ENCODE data around the gene EGFR.

Gene EGFR

DNA sequence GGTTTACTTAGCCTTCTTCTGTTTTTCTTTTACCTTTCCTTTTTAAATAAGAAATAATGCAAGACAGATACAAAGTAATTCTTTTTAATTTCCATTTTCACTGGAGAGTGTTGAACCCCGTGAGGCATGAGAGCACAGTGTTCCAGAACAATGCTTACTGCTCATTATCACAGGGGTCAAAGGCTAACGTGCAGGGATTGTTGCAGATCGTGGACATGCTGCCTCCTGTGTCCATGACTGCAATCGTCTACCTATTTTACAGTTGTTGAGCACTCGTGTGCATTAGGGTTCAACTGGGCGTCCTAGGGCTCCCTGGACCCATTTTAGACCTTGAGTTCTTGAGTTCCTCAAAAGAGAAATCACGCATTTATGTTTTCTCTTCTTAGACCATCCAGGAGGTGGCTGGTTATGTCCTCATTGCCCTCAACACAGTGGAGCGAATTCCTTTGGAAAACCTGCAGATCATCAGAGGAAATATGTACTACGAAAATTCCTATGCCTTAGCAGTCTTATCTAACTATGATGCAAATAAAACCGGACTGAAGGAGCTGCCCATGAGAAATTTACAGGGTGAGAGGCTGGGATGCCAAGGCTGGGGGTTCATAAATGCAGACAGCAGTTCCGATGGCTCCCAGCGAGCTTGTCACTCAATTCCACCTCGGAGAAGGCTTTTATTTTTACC lies 124.2 kb downstream of the EGFR start:
- no peak overlapping the region for H3K4me3 ChIP-seq (ENCODE audit: low read depth, low read length)

GRCh38 chr7:55144333-55145317 lies 125.8 kb downstream of the EGFR start:
- no peak overlapping the region for H3K4me3 ChIP-seq (ENCODE audit: low read depth, low read length)

DNA sequence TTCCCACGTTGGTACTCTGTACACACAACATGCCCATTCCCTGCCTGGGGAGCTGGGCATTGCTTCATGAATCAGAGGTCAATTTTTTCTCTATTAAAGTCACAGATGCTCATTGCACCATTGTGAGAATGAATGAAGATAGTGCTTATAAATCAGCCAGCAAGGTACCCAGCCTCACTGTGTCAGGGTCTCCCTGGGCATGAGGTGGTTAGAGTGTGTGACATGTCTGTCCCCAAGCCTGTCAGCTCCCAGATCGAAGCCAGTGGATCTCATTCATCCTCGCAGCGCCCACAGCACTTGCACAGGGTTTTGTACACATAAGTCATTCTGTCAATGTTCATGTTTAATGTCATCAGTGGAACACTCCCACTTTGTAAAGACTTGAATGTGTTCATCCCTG lies 126.8 kb downstream of the EGFR start:
- H3K4me3 ChIP-seq (ENCODE audit: low read depth, low read length): no peak overlapping the region

DNA sequence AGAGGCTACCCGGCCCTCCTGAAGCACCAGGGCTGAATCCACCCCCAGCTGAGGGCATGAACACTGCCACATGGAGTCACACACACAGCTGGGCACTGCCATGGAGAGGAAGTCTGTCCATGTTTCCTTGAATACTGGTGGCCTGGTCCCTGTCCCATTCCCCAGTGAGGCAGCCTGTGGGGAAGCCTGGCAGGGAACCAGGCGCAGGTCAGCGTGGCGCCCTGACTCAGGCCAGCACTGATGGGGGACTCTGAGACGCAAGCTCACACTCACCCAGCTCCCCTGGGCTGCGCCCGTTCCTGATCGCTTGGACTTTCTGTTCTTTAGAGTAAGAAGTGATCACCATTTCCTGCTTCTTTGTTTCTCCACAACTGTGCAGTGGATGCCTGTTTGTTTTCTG lies 128.3 kb downstream of the EGFR start:
- no peak overlapping the region for H3K4me3 ChIP-seq (ENCODE audit: low read depth, low read length)

GRCh38 chr7:55147736-55148135 lies 128.9 kb downstream of the EGFR start:
- no peak overlapping the region for H3K4me3 ChIP-seq (ENCODE audit: low read depth, low read length)

DNA sequence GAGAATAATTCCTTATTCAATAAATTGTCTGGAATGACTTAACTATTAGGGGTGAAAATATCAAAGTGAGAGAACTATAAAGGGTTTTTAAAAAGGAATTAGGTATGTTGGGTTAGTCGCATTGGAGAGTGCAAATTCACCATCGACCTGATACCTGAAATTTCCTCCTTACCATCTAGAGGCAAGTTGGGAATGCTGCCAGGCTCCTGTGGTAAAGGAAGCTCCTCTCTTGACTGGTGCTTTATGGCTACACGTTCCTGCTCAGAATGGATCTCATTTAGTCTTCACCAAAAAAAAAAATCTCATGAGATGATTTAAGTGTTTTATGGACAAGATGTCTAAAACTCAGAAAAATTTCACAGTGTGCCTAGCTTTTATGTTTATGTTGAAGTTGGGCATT lies 129.8 kb downstream of the EGFR start:
- H3K4me3 ChIP-seq (ENCODE audit: low read depth, low read length): no peak overlapping the region

GRCh38 chr7:55149001-55149400 lies 130.2 kb downstream of the EGFR start:
- no peak overlapping the region for H3K4me3 ChIP-seq (ENCODE audit: low read depth, low read length)

- no peak overlapping the region for H3K4me3 ChIP-seq (ENCODE audit: low read depth, low read length)
Measured at GRCh38 chr7:55150166-55150565, 131.3 kb downstream of the EGFR start.

DNA sequence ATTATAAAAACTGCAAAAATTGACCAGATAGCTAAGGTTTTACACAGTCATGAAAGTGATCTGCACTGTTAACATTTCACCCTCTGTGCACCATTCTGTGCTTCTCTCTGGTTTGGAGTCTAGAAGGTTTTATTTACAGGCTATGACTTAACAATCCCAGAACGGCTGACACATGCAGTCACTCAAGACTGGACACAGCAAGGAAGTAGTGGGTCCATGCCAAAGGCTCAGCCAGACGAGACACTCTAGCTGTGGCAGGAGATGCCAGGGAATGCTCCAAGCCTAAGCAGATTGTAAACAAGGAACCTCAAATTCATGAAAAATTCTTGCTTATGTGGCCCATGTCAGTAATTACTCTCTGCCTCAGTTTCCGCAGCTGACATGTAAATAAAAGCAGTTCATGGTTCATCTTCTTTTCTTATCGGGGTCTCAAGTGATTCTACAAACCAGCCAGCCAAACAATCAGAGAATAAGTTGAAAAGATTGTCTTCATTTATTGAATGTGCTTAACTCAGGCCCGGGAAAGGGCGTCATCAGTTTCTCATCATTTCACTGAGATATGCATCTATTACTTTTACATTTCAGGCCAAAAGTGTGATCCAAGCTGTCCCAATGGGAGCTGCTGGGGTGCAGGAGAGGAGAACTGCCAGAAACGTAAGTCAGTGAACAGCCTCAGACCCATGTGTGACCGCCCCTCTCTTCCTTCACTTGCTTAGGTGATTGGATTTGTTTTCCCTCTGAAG lies 132.1 kb downstream of the EGFR start:
- no peak overlapping the region for H3K4me3 ChIP-seq (ENCODE audit: low read depth, low read length)

DNA sequence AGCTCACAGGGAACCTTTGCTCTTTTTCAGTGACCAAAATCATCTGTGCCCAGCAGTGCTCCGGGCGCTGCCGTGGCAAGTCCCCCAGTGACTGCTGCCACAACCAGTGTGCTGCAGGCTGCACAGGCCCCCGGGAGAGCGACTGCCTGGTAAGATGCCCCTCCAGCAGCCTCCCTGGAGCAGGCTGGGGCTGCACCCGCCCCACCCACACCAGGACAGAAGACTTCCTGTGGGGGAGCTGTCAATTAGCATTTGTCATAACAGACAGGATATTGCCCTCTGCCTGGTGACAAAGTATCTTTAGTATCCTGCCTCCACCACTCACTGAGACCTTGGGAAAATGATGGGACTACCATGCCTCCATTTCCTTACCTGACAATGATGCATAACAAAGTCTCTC lies 133.7 kb downstream of the EGFR start:
- no peak overlapping the region for H3K4me3 ChIP-seq (ENCODE audit: low read depth, low read length)

DNA sequence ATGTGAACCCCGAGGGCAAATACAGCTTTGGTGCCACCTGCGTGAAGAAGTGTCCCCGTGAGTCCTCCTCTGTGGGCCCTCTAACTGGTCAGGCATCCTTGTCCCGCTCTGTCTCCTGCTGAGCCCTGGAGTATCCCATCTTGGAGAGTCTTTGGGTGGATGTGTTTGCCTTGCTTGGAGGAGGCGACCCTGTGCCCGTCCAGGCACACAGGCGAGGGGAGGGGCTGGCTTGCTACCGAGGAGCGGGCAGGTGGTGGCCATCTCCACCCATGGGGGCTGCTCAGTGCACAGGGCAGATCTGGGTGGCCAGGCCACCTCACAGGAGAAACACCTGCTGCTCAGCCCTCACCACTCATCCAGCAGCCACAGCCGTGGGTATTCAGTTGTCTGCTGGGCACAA lies 135.3 kb downstream of the EGFR start:
- no peak overlapping the region for H3K4me3 ChIP-seq (ENCODE audit: low read depth, low read length)

- no peak overlapping the region for H3K4me3 ChIP-seq (ENCODE audit: low read depth, low read length)
Measured at GRCh38 chr7:55155351-55156117, 136.7 kb downstream of the EGFR start.

GRCh38 chr7:55156919-55157763 lies 138.3 kb downstream of the EGFR start:
- no peak overlapping the region for H3K4me3 ChIP-seq (ENCODE audit: low read depth, low read length)

- no peak overlapping the region for H3K4me3 ChIP-seq (ENCODE audit: low read depth, low read length)
Measured at GRCh38 chr7:55157764-55158105, 138.9 kb downstream of the EGFR start.

- no peak overlapping the region for H3K4me3 ChIP-seq (ENCODE audit: low read depth, low read length)
Measured at GRCh38 chr7:55158541-55159382, 139.9 kb downstream of the EGFR start.

DNA sequence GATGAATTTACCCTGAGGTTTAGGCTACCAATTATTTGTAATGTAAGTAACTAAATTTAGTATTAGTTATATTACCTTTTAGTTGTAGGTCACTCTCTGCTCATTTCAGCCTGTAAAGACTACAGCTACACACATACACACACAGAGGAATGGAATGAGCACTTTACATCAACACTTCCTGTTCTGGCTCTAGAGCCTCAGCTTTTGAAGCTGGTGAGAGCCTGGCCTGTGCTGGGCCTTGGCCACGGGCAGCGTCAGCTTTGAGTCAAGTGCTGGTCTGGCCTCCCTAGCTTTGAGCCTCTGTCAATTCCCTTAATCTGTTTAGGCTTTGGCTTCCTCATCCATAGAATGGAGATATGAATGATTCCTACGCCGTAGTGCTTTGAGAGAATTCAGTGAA lies 141.7 kb downstream of the EGFR start:
- no peak overlapping the region for H3K4me3 ChIP-seq (ENCODE audit: low read depth, low read length)

GRCh38 chr7:55161154-55161687 lies 142.4 kb downstream of the EGFR start:
- H3K4me3 ChIP-seq (ENCODE audit: low read depth, low read length): no peak overlapping the region

DNA sequence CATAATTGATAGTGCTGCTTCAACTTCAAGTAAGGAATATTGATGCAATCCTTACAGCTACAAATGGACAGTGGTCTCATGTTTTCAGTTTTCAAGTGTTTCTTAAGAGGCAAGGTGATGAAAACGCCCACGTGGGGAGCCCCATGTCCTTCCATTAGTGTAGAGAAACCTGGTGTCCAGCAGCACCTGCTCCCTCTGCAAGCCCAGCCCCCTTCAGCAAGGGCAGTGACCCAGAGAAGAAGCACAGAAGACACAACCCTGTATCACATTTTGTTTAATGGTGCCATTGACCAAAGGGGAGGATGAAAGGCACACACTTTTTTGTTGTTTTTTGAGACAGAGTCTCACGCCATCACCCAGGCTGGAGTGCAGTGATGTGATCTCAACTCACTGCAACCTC lies 143.7 kb downstream of the EGFR start:
- H3K4me3 ChIP-seq (ENCODE audit: low read depth, low read length): no peak overlapping the region

DNA sequence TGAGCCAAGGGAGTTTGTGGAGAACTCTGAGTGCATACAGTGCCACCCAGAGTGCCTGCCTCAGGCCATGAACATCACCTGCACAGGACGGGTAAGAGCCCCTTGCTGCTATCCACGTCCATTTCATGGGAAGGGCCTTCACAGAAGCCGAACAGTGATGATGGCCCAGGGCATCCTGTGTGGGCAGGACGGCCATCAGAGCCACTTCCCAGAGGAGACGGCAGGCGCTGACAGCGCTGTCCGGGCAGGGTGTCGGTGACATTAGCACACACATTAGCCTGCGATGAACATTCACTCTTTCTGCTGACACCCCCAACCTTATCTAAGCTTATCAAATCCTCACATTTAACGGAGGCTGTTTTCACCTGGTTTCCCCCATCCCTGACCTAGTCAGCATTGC lies 144.9 kb downstream of the EGFR start:
- no peak overlapping the region for H3K4me3 ChIP-seq (ENCODE audit: low read depth, low read length)

All from iPS-11a (cell line).